HepG2 (cell line): ENCODE results near the gene ALCAM. TPM values are rescaled to one million over a fixed set of nuclear protein-coding genes. Genes with fewer than 3 reads are reported as not detected.

ENCODE experiments used
- ATF7 ChIP-seq, 2 experiments: fragments of 450-650 bp in 1 of 2; sonication (generic) in 1 of 2; formaldehyde crosslinking in 1 of 2; IDR thresholded peaks; 2 replicates each; pipeline versions ENCODE4 v1.4.0 to v1.6.1; 2016 to 2020; ENCODE audit warnings: antibody characterized with exemption in 1 of 2, mild to moderate bottlenecking in 1 of 2, missing genetic modification reagents in 1 of 2
- CENPBD1 ChIP-seq: sonication (generic); formaldehyde crosslinking; IDR thresholded peaks from 2 replicates; pipeline ENCODE4 v1.8.0; 2022; ENCODE audit warnings: missing genetic modification reagents, low read depth, mild to moderate bottlenecking, borderline replicate concordance
- FIP1L1 ChIP-seq: fragments of 200-400 bp; formaldehyde crosslinking; IDR thresholded peaks from 2 replicates; pipeline ENCODE4 v1.6.1; 2018; ENCODE audit warnings: low read depth, mild to moderate bottlenecking, low read length, moderate library complexity, borderline replicate concordance; ENCODE audit not compliant: insufficient read depth
- HIC2 ChIP-seq: sonication (generic); formaldehyde crosslinking; IDR thresholded peaks from 2 replicates; pipeline ENCODE4 v1.9.0; 2022; ENCODE audit warnings: low read depth, missing genetic modification reagents
- HMGXB4 ChIP-seq, 2 experiments: sonication (generic) in 1 of 2; formaldehyde crosslinking in 1 of 2; IDR thresholded peaks; 2 replicates each; pipeline versions ENCODE4 v1.4.0 to v1.6.1; 2018 to 2020; ENCODE audit warnings: missing genetic modification reagents in 2 of 2, borderline replicate concordance in 1 of 2, low read depth in 1 of 2, mild to moderate bottlenecking in 1 of 2, missing biosample characterization in 1 of 2
- HNRNPK ChIP-seq: fragments of 200-400 bp; formaldehyde crosslinking; IDR thresholded peaks from 2 replicates; pipeline ENCODE4 v1.6.1; 2018; ENCODE audit warnings: low read length, low read depth, moderate library complexity, mild to moderate bottlenecking; ENCODE audit not compliant: poor library complexity, severe bottlenecking
- IKZF1 ChIP-seq: fragments of 450-650 bp; IDR thresholded peaks from 2 replicates; pipeline ENCODE4 v1.7.1; 2016
- IRF9 ChIP-seq: sonication (generic); formaldehyde crosslinking; IDR thresholded peaks from 2 replicates; pipeline ENCODE4 v1.8.0; 2022; ENCODE audit warnings: missing genetic modification reagents, mild to moderate bottlenecking, borderline replicate concordance
- KDM3A ChIP-seq: IDR thresholded peaks from 2 replicates; pipeline ENCODE4 v1.6.1; 2018; ENCODE audit warnings: low read depth, missing compliant biosample characterization
- NFE2L1 ChIP-seq: sonication (generic); formaldehyde crosslinking; IDR thresholded peaks from 2 replicates; pipeline ENCODE4 v1.4.0; 2020; ENCODE audit warnings: missing genetic modification reagents, mild to moderate bottlenecking, borderline replicate concordance
- ONECUT2 ChIP-seq: sonication (generic); formaldehyde crosslinking; IDR thresholded peaks from 2 replicates; pipeline ENCODE4 v1.4.0; 2020; ENCODE audit warnings: missing genetic modification reagents
- PHF5A ChIP-seq: IDR thresholded peaks from one replicate; pipeline ENCODE4 v1.6.1; 2018; ENCODE audit warnings: low read depth, missing genetic modification reagents; ENCODE audit not compliant: unreplicated experiment
- RFX3 ChIP-seq: IDR thresholded peaks from 2 replicates; pipeline ENCODE4 v1.6.1; 2016; ENCODE audit warnings: missing biosample characterization, missing genetic modification reagents
- SMAD9 ChIP-seq: sonication (generic); formaldehyde crosslinking; IDR thresholded peaks from 2 replicates; pipeline ENCODE4 v1.5.1; 2020; ENCODE audit warnings: mild to moderate bottlenecking, missing genetic modification reagents
- ZBTB21 ChIP-seq: sonication (generic); formaldehyde crosslinking; IDR thresholded peaks from 2 replicates; pipeline ENCODE4 v1.4.0; 2020; ENCODE audit warnings: missing genetic modification reagents
- ZBTB7B ChIP-seq: sonication (generic); formaldehyde crosslinking; IDR thresholded peaks from 2 replicates; pipeline ENCODE4 v1.4.0; 2020; ENCODE audit warnings: missing genetic modification reagents
- ZFY ChIP-seq: sonication (generic); formaldehyde crosslinking; IDR thresholded peaks from 2 replicates; pipeline ENCODE4 v1.4.0; 2020; ENCODE audit warnings: missing genetic modification reagents
- ZGPAT ChIP-seq: IDR thresholded peaks from 2 replicates; pipeline ENCODE4 v1.6.1; 2016; ENCODE audit warnings: mild to moderate bottlenecking
- ZMAT5 ChIP-seq: sonication (generic); formaldehyde crosslinking; IDR thresholded peaks from 2 replicates; pipeline ENCODE4 v1.5.0; 2020; ENCODE audit warnings: mild to moderate bottlenecking, low read depth, missing genetic modification reagents, borderline replicate concordance
- ZNF205 ChIP-seq: IDR thresholded peaks from 2 replicates; pipeline ENCODE4 v1.6.1; 2018; ENCODE audit warnings: missing biosample characterization, missing genetic modification reagents
- ZNF766 ChIP-seq: sonication (generic); formaldehyde crosslinking; IDR thresholded peaks from 2 replicates; pipeline ENCODE4 v1.5.0; 2020; ENCODE audit warnings: missing genetic modification reagents, borderline replicate concordance
- ZNF768 ChIP-seq: sonication (generic); formaldehyde crosslinking; IDR thresholded peaks from 2 replicates; pipeline ENCODE4 v1.4.0; 2020; ENCODE audit warnings: missing genetic modification reagents
- ZSCAN21 ChIP-seq: sonication (generic); formaldehyde crosslinking; IDR thresholded peaks from 2 replicates; pipeline ENCODE4 v1.8.0; 2022; ENCODE audit warnings: mild to moderate bottlenecking, missing genetic modification reagents, moderate library complexity, borderline replicate concordance
- polyA plus RNA-seq, 8 experiments: library from polyadenylated mRNA; depleted of rRNA in 3 of 8; stranded (reverse) in 7 of 8; unstranded in 1 of 8; fragments of >200 nt; fragmentation: Illumina TruSeq in 4 of 8; extraction: Trizol in 4 of 8; gene quantifications; 2 replicates each; pipeline versions ENCODE4 v1.2.1 to v1.2.3, GENCODE V29; 2011 to 2016; ENCODE audit warnings: low read depth in 4 of 8, missing spikeins in 1 of 8, mixed read lengths in 1 of 8; ENCODE audit not compliant: insufficient read depth in 1 of 8
- total RNA-seq, 5 experiments: library from RNA; depleted of rRNA; stranded (reverse); fragments of >200 nt; fragmentation: Illumina TruSeq; extraction: Trizol; gene quantifications; 2 replicates each; pipeline ENCODE4 v1.2.3, GENCODE V29; 2016; ENCODE audit warnings: low read depth in 1 of 5

ALCAM gene
- total and polyA plus RNA-seq, 2 of the 13 experiments (the other 11 are each of a cell fraction or from before 2014, with no cell fraction given), result 26.0 to 33.1 TPM

GRCh38 chr3:105387122-105387751, 20.5 kb downstream of the ALCAM start (continued):
- TF ChIP-seq ZBTB21 (no peak), ZSCAN21 (no peak), HMGXB4 (CRISPR knock-in tag; IDR thresholded peaks at IDR 0.05; ENCODE audit: borderline replicate concordance in 1 of 2, low read depth in 1 of 2) (0 out of 4 replicates have a peak, but pooled peaks of 1 of the 2 experiments have one; percentile 35), CENPBD1 (CRISPR knock-in tag) (no peak), ZGPAT (peak; percentile 94), ZBTB7B (CRISPR knock-in tag) (no peak), ZMAT5 (CRISPR knock-in tag) (no peak), NFE2L1 (CRISPR knock-in tag) (no peak), ATF7 (IDR thresholded peaks at IDR 0.05) (peak; percentile 49; the same call in 1 of the 2 replicates), ATF7 (CRISPR knock-in tag; IDR thresholded peaks at IDR 0.05) (no peak), PHF5A (CRISPR knock-in tag) (no peak), SMAD9 (no peak), ZNF766 (CRISPR knock-in tag) (no peak), IRF9 (no peak), FIP1L1 (no peak), RFX3 (no peak), KDM3A (no peak), ZFY (CRISPR knock-in tag) (no peak), HNRNPK (no peak), IKZF1 (no peak), ZNF205 (CRISPR knock-in tag) (no peak), ZNF768 (CRISPR knock-in tag) (no peak), ONECUT2 (peak; percentile 68), HIC2 (CRISPR knock-in tag) (no peak)
